GM18858 (cell line): Measurements from ENCODE around the gene ZNF503.

Experiments
- ATAC-seq: cut with Tn5 transposase; IDR thresholded peaks from one replicate; pipeline ENCODE4 v1.9.1; 2021; ENCODE audit not compliant: unreplicated experiment

The ZNF503 gene

GRCh38 chr10:75407224-75407712 lies 5.7 kb upstream of the ZNF503 start:
- ATAC-seq: no peak

DNA sequence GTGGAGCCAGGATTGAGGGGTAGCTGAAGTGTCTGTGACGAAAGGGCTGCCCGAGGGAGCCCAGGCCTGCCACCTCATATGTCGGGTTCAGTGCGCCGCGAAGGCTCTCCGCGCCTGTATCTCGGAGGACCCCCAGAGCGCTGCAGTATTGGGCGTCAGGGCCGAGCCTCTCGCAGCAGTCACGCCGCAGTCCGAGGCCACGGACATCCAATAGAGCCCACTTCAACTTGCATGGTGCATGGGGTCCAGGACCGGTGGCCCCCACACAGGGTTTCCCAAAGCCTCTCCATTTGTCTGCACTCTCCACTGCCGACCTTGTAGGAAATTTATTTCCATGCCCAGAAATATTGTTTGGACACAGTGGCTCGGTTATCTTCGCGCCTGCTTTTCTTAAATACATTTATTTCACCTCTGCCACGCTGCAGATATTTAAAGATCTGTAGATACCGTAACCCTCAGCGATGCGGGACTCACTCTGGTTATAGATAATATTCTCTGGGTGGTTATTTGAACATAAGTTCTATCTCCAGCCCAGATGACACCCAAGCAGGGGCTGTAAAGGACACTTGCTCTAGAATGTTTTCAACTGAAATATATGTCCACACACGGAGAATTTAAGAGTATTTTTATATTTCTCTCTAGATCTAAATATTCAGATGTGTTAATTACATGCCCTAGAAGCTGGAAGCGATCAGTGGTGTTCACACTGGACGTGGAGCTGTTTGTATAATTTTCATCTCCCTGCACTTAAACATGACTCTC lies 5.1 kb upstream of the ZNF503 start:
- ATAC-seq: no peak

DNA sequence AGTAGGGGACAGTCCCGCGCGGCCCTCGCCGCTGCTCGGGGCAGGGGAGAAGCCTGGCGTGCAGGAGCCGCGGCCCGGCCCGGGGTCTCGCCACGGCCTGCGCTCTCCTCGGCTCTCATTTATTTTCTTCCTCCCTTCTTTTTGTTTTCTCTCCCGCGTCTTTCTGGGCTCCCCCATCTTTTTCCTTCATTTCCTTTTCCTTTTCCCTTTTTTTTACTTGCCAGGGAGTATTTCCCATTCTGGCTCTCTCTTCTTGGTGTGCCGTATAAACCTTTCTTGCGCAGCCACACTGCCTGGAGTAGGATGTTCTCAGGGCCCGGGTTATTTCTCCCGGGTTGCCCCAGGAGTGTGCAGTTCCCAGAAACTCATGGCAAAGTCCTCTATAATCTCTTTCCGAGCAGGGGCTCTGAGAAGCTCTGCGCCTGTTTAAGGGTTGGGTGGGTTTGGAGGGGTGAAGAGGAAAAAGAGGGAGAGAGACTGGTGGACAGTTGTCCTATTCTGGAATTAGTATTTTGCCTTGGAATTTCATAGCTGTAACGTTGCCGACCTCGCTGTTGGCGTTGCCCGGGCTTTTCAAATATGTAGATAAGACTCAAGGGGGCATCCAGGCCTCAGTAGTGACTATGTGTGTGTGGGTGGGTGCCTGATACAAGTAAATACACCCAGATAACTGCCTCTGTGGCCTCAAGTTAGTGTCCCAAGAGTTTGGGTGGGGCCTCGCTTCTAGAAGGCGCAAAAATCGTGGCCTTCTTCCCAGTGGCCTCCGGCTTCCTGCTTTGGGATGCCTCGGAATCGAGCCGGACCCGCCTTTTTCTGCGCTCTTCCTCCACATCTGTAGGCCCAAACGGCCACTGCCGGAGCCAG lies 4.3 kb upstream of the ZNF503 start:
- no peak for ATAC-seq

DNA sequence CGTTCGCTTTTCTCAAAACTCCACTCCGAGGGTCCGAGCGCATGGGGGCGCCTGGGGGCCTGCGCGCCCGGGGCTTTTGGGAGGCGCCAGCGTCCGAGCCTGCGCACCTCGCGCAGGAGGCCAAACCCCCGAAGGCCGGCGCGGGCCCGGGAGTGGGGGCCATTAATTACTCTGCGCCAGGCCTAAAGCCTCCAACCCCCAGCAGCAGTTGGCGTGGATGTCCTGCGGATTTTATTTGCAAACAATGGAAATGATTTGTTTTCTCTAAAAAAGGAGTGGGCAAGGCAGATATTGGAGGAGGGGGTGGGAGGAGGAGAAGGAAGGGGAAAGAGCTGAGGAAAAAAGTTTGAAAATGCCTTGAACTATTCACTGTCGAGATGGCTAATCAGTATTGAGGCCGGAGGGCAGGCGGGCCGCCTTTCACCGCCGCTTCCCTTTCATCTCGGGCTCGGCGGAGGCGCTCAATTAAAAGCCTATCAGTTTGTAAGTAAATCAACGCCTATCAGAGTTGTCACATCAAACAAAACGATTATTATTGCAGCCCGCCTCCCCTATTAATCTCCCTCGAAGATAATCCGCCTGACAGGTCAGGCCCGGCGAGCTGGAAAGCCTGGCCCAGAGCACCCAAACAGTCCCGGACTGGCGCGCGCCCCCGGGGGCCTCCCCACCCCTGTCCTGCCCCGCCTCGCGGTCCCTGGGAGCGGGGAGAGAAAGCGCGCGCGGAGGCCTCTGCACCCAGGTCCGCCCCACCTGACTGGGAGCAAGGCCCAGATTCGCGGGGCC lies 3.4 kb upstream of the ZNF503 start:
- ATAC-seq: no peak

- ATAC-seq: no peak
Measured at GRCh38 chr10:75403939-75404814, 2.6 kb upstream of the ZNF503 start.

- ATAC-seq: no peak
Measured at GRCh38 chr10:75403144-75403938, 1.8 kb upstream of the ZNF503 start.

DNA sequence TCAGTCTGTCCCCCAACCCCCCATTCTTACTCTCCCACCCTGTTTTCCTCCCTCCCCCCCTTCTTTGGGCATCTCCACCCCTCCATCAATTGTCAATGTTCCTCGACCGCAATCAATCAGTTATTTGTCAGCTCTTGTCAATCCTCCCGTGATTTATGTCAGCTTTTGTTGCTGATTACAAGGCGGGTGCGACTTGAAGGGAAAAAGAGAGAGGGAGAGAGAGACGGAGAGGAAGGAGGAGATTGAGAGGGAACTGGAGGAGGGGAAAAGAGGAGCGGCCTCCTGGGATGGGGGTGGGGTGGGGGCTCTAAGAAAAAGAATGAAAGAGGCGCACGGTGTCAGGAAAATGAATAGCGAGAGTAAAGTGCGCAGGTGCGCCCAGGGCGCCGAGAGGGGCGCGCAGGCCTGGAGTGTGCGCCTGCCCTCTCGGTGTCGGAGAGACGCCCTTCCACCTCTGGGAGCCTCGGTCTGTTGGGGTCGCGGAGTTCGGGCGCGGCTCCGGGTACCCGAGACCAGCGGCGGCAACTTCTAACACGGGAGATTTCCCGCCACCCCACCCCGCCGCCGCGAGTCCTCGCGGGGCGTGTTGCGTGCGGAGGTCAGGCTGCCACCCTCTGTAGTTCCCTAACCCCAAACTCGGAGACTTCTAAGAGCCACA lies 1.1 kb upstream of the ZNF503 start:
- ATAC-seq: no peak

GRCh38 chr10:75400771-75401568 lies 594 bp downstream of the ZNF503 start:
- ATAC-seq: no peak

- no peak for ATAC-seq
Measured at GRCh38 chr10:75400163-75400770, 1.3 kb downstream of the ZNF503 start.

DNA sequence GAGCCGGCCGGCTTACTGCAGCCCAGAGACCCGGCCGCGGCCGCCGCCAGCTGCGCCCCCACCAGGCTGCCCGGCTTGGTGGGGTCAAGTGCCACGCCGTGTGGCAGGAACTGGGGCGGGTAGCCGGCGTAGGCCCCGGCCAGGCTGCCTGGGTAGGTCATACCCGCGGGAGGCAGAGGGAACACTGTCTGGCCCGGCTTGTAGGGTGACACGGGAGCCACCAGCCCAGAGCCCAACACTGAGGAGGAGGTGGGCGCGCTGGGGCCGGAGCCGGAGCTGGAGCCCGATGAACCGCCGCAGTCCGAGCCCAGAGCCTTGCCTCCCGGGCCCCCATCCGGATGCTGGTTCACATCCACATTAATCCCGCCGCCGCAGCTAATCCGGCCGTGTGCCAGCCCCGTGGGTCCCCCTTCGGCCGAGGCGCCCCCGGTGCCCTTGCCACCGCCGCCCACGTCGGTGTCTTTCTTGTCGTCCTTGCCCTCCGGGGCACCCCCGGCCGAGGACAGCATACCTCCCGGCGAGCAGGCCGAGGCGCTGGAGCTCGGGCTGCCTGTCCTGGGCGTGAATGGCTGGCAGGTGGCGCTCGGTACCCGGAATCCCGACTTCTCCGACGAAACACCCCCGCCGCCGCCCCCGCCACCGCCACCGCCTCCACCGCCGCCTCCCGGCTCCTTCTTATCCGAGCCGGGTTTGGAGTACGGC lies 2.0 kb downstream of the ZNF503 start:
- no peak for ATAC-seq

GRCh38 chr10:75398692-75399460 lies 2.7 kb downstream of the ZNF503 start:
- ATAC-seq: no peak

GRCh38 chr10:75398200-75398691 lies 3.3 kb downstream of the ZNF503 start:
- no peak for ATAC-seq

DNA sequence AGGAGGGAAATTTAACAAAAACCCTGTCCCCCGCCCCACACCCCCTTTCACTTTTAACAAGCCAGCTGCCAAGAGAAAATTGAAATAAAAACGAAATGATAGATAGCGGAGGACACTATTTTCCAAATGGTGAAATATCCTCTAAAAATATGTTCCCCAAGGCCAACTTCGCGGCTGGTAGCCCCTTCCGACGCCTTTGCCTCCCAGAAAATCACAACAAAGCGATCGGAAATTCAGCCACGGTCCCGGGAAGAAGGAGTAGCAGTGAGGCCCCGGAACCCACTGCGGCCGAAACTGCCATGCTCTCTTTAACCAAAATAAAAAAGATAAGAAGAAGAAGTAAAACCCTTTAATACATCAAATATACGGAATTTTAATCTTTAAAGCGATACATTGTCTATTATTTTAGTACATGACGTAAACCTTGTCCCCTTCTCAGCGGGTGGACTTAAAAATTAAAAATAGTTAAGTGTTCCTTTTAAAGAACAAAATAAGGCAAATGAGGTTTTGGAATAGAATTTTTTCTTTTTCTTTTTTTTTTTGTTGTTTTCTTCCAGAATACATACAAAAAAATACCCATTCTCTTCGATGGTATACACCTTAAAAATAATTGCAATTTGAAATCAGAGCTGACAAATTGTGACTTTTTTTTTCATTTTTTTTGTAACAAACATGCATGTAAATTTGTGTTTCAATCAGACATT lies 3.9 kb downstream of the ZNF503 start:
- ATAC-seq: no peak

DNA sequence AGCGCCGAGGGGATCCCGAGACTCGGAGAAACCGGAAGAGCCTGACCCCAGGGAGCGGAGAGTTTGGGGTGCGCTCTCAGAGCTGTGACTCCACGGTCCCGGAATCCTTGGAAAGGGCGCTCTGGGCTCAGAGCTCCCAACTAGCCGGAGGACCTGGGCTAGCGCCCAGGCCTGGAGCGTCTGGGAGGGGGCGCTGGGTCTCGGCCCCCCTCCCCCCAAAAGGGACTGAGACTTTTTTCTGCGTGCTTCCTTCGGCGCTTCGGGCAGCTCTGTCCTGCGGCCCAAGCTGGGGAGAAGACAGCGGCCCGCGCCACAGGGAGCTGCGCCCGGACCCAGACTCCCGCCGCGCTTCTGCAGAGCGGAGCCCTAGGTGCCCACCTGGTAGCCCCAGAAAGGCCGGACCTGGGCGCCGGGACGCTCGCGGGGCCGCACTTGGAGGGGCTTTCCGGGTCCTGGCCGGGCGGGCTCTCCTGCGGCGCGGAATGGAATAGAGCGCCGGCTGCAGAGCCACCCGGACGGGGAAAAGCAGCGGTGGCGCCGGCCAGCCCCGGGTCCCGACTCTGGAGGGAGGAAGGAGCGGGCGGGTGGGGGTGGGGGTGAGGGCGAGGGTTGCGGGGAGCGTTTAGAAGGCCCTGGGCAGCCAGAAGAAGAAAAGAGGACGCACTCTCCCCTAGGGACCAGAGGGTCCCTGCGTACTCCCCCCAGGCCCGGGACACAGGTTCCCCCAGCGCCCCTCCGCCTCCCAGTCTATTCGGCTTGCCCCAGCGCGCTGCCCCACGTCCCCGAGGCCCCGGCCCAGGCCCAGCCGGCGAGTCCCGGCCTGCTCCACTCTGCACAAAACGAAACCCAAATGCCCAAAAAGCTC lies 4.7 kb downstream of the ZNF503 start:
- no peak for ATAC-seq
